T follicular helper cell (primary cell): Measurements from ENCODE around the gene EVPL.

Experiments
- DNase-seq: peaks from one replicate; pipeline ENCODE4 v3.0.0-alpha.2; 2020; ENCODE audit warnings: low read depth

The EVPL gene

GRCh38 chr17:76018340-76018680, 8.8 kb downstream of the EVPL start:
- no peak for DNase-seq

- no peak for DNase-seq
Measured at GRCh38 chr17:76017481-76018339, 9.4 kb downstream of the EVPL start.

- no peak for DNase-seq
Measured at GRCh38 chr17:76014925-76015261, 12.2 kb downstream of the EVPL start.

- DNase-seq = peak; percentile 68
Measured at GRCh38 chr17:76014100-76014924, 12.8 kb downstream of the EVPL start.

- no peak for DNase-seq
Measured at GRCh38 chr17:76013377-76013932, 13.7 kb downstream of the EVPL start.

- no peak for DNase-seq
Measured at GRCh38 chr17:76011951-76012350, 15.2 kb downstream of the EVPL start.

- DNase-seq = no peak
Measured at GRCh38 chr17:76009969-76010661, 17.0 kb downstream of the EVPL start.

GRCh38 chr17:76009447-76009846, 17.7 kb downstream of the EVPL start:
- DNase-seq = no peak

- DNase-seq = no peak
Measured at GRCh38 chr17:76008630-76009425, 18.3 kb downstream of the EVPL start.

- DNase-seq = no peak
Measured at GRCh38 chr17:76008208-76008607, 18.9 kb downstream of the EVPL start.

- DNase-seq = no peak
Measured at GRCh38 chr17:76007850-76008165, 19.3 kb downstream of the EVPL start.

GRCh38 chr17:76007131-76007849, 19.8 kb downstream of the EVPL start:
- no peak for DNase-seq

GRCh38 chr17:76005263-76006149, 21.6 kb downstream of the EVPL start:
- peak; percentile 70 for DNase-seq

GRCh38 chr17:76004750-76005262, 22.3 kb downstream of the EVPL start:
- no peak for DNase-seq

GRCh38 chr17:76003915-76004314, 23.2 kb downstream of the EVPL start:
- DNase-seq = no peak

- no peak for DNase-seq
Measured at GRCh38 chr17:76002100-76002499, 25.0 kb downstream of the EVPL start.

- no peak for DNase-seq
Measured at GRCh38 chr17:76000755-76001521, 26.2 kb downstream of the EVPL start, which contains the start of gene CDK3. TSS of gene CDK3 (plus strand) at chr17:76000855. CDS start at chr17:76001426, 571 bp downstream.

GRCh38 chr17:76000016-76000754, 26.9 kb downstream of the EVPL start:
- DNase-seq = peak; percentile 38
